Activated CD4-positive, alpha-beta T cell treated with anti-CD3 and anti-CD28 coated beads for 4 hours (primary cell): ENCODE measurements around the gene COPS7B.

ENCODE experiments used
- DNase-seq, 2 donors: peaks; one replicate each; pipeline ENCODE4 v3.0.0-alpha.2; 2020

The COPS7B gene

GRCh38 chr2:231785822-231786176 is 446 bp upstream of the COPS7B start:
- DNase-seq: no peak

DNA sequence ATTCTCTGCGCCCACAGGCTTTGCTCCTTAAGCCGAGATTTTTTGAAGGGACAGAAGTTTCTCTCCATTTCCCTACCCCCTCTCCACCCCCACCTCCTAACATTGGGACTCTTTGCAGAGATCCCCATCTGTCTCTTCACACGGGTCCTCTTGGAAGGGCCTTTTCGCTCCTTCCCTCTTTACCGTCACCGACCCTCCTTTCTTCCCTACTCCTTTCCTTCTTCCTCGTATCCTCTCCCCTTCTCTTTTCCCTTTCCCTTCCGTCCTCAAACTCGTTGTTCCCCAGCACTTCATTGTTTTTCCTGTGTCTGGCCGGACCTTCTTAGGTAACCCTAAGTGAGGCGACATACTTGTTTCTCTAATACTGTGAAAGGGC is 660 bp downstream of the COPS7B start:
- no peak for DNase-seq

DNA sequence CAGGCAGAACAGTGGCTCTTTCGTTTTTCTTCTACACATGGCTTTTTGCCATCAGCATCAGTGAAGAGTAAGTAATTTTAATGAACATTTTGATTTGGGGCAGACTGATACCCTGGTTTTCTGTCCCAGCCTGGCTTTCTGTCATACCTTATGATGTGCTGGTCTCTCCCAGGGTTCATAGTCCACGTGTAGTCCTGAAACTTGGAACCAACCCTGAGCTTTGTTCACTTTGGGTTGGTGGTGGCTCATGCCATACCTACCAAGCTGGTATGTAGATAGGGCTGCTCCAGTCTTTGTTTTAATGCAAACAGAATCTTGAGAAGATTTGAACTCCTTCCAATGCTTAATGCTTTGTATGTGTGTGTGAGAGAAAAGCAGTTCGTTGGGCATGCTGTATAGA is 4.9 kb downstream of the COPS7B start:
- DNase-seq: no peak

GRCh38 chr2:231794383-231794782 is 8.1 kb downstream of the COPS7B start:
- DNase-seq: no peak

DNA sequence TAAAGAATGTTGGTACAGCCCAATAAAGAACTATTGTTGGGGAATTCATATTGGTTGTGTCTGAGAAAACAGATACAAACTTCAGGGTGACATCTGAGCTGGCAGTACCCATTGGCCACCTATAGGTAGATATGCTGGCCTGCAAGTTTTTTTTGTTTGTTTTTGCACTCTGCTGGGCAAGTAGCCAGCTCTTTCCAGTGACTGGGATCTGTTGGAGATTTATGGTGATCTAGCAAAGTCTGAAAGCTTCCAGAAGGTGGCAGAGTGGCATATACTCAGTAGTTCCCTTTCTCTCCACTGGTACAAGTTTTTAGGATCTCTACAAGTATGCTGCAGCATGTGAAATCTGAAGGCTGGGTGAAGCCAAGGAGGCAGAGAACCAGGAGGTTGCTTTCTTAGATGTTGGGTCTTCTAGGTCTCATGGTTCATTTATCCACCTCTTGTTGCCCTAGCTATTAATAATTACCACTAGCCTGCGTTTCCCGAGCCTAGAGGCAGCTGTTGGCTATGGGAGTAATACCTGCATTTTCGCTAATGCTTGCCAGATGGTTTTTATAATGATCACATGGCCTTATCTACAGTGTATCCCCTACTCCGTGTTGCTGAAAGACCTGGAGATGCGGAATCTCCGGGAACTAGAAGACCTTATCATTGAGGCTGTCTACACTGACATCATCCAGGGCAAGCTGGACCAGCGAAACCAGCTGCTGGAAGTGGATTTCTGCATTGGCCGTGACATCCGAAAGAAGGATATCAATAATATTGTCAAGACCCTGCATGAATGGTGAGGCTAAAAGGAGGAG is 9.5 kb downstream of the COPS7B start:
- DNase-seq: no peak

GRCh38 chr2:231800493-231801091 is 14.3 kb downstream of the COPS7B start:
- peak; percentile 6 to 27 for DNase-seq

- DNase-seq: no peak
Observed at GRCh38 chr2:231803501-231804138, 17.4 kb downstream of the COPS7B start.

GRCh38 chr2:231807020-231807419 is 20.8 kb downstream of the COPS7B start:
- no peak for DNase-seq

GRCh38 chr2:231810905-231811304 is 24.7 kb downstream of the COPS7B start:
- DNase-seq: no peak

DNA sequence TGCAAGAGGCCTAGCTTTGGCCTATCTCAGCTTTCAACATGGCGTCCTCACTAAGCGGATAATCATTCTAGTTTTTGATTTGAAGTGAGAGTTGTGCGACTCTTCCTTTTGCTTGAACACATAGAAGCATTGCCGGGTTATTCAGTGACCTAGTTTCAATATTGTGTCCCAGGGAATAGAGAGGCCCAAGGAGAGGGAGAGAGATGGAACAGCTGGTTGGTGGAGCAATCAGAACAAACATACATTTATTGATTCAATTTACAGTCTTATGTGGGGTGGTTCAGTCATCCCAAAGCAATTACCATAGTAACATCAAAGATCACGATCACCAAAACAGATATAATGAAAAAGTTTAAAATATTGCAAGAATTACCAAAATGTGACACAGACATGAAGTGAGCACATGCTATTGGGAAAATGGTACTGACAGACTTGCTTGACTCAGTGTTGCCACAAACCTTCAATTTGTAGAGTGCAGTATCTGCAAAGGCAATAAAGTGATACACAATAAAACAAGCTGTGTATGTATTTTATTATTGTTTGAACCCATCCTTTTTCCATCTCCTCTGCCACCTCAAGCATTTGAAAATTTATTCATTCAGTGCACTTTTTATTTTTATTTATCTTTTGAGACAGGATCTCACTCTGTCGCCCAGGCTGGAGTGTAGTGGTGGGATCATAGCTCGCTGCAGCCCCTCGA is 30.2 kb downstream of the COPS7B start:
- no peak for DNase-seq

- no peak for DNase-seq
Observed at GRCh38 chr2:231819447-231820042, 33.3 kb downstream of the COPS7B start.

DNA sequence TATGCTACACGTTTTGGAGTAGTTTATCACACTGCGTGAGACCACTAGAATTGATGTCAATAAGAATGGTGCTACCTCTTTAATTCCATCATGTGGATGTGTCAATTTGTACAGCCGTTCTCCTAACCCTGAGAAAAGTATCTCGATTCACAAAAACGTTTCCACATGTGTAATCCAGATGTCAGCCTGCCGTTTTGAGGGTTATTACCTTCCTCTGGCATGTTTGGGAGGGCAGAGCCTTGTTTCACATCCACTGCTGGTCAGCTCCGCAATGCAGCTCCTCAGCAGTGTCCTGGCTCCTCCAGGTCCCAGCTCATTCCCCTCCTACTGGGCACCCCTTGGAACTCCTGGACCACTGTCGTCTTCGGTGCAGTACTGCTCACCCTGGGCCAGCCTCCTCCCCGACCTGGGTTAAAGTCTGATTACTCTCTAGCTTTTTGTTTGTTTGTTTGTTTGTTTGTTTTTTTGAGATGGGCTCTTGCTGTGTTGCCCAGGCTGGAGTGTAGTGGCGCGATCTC is 34.6 kb downstream of the COPS7B start:
- no peak for DNase-seq

DNA sequence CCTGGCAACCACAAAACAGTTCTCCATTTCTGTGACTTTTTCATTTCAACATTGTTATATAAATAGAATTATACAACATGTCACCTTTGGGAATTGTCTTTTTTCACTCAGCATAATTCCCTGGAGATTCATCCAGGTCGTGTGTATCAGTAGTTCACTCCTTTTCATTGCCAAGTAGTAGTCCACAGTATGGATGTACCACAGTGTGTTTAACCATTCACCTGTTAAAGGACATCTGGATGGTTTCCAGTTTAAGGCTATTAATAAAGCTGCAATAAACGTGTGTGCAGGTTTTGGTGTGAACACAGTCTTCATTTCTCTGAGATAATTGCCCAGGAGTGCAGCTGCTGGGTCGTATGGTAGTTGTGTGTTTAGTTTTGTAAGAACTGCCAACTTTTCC is 35.7 kb downstream of the COPS7B start:
- DNase-seq: no peak

DNA sequence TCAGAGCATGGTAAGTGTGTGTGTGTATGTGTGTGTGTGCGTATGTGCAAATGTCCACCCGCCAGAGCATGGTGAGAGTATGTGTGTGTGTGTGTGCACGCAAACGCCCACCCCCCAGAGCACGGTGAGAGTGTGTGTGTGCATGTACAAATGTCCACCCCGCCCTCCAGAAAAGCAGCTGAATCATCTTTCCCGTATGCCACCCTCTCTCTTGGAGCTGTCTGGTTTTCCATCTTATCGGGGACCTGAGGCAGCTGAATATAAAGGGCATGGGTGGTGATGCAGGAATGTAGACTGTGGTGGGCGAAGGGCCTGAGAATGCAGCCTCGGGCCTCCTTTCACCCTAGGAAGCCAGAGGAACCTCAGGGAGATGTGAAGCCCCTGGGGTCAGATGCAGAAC is 66.9 kb downstream of the COPS7B start:
- DNase-seq: no peak

GRCh38 chr2:231854616-231855125 is 68.4 kb downstream of the COPS7B start:
- no peak for DNase-seq

DNA sequence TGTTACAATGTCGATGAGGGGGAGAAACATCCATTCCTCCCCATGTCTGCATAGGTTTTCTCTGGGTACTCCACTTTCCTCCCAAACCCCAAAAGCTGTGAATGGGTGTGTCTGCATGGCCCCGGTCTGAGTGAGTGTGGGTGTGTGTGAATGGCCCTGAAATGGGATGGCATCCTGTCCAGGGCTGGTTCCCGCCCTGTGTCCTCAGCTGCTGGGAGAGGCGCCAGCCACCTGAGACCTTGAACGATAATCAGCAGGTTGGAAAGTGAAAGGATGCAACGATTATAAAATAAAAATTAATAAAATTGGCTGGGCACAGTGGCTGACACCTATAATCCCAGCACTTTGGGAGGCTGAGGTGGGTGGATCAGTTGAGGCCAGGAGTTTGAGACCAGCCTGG is 70.7 kb downstream of the COPS7B start:
- no peak for DNase-seq
